CMK (cell line): ENCODE data around the gene PRADC1.

ENCODE experiments used
- DNase-seq: peaks from one replicate; pipeline ENCODE4 v3.0.0-alpha.2; 2010; ENCODE audit warnings: low read depth

Gene PRADC1

GRCh38 chr2:73258913-73259215, 25.8 kb upstream of the PRADC1 start:
- no peak for DNase-seq

GRCh38 chr2:73258186-73258912, 25.3 kb upstream of the PRADC1 start:
- no peak for DNase-seq

- peak; percentile 58 for DNase-seq
Measured at GRCh38 chr2:73257425-73258125, 24.5 kb upstream of the PRADC1 start.

GRCh38 chr2:73257021-73257420, 24.0 kb upstream of the PRADC1 start:
- no peak for DNase-seq

GRCh38 chr2:73256618-73256922, 23.5 kb upstream of the PRADC1 start:
- no peak for DNase-seq

GRCh38 chr2:73255907-73256617, 23.0 kb upstream of the PRADC1 start:
- DNase-seq: no peak

GRCh38 chr2:73255007-73255644, 22.1 kb upstream of the PRADC1 start:
- DNase-seq: no peak

- no peak for DNase-seq
Measured at GRCh38 chr2:73254343-73255006, 21.4 kb upstream of the PRADC1 start.

GRCh38 chr2:73253901-73254300, 20.9 kb upstream of the PRADC1 start:
- DNase-seq: no peak

- no peak for DNase-seq
Measured at GRCh38 chr2:73253400-73253799, 20.4 kb upstream of the PRADC1 start.

- DNase-seq: no peak
Measured at GRCh38 chr2:73252238-73253027, 19.4 kb upstream of the PRADC1 start.

- DNase-seq: no peak
Measured at GRCh38 chr2:73250872-73251846, 18.1 kb upstream of the PRADC1 start.

- no peak for DNase-seq
Measured at GRCh38 chr2:73249636-73250035, 16.6 kb upstream of the PRADC1 start.

- no peak for DNase-seq
Measured at GRCh38 chr2:73246850-73247249, 13.8 kb upstream of the PRADC1 start.

GRCh38 chr2:73244580-73244979, 11.5 kb upstream of the PRADC1 start:
- DNase-seq: no peak

- no peak for DNase-seq
Measured at GRCh38 chr2:73243884-73244570, 11.0 kb upstream of the PRADC1 start.

- DNase-seq: no peak
Measured at GRCh38 chr2:73239776-73240175, 6.7 kb upstream of the PRADC1 start.

GRCh38 chr2:73238976-73239375, 5.9 kb upstream of the PRADC1 start:
- DNase-seq: no peak

- no peak for DNase-seq
Measured at GRCh38 chr2:73238149-73238548, 5.1 kb upstream of the PRADC1 start.

GRCh38 chr2:73237168-73237567, 4.1 kb upstream of the PRADC1 start:
- DNase-seq: no peak
